SIG-M5 treated with dmso at 0.1 percent for 504 hours (cell line): Measurements from ENCODE around the gene EIF3A.

Experiments
- DNase-seq: peaks from one replicate; lab custom pipeline; 2025; ENCODE audit not compliant: unreplicated experiment; lab: John Stamatoyannopoulos, UW

EIF3A gene

GRCh38 chr10:119006451-119007210 is 74.0 kb downstream of the EIF3A start:
- DNase-seq: peak; percentile 50

GRCh38 chr10:119005362-119006043 is 75.1 kb downstream of the EIF3A start:
- no peak for DNase-seq

GRCh38 chr10:119003572-119004289 is 76.9 kb downstream of the EIF3A start:
- no peak for DNase-seq

- no peak for DNase-seq
These were observed 78.7 kb downstream of the EIF3A start for GRCh38 chr10:119001717-119002500.

GRCh38 chr10:118998183-118998582 is 82.4 kb downstream of the EIF3A start:
- no peak for DNase-seq

GRCh38 chr10:118997379-118997778 is 83.2 kb downstream of the EIF3A start:
- DNase-seq: no peak

- no peak for DNase-seq
These were observed 84.9 kb downstream of the EIF3A start for GRCh38 chr10:118995739-118996138.

- DNase-seq: no peak
These were observed 86.3 kb downstream of the EIF3A start for GRCh38 chr10:118994321-118994720.

- DNase-seq: no peak
These were observed 87.4 kb downstream of the EIF3A start for GRCh38 chr10:118993214-118993613.

GRCh38 chr10:118992496-118992895 is 88.1 kb downstream of the EIF3A start:
- DNase-seq: no peak

GRCh38 chr10:118990326-118990725 is 90.3 kb downstream of the EIF3A start:
- no peak for DNase-seq

- DNase-seq: no peak
These were observed 93.5 kb downstream of the EIF3A start for GRCh38 chr10:118986815-118987790.

- DNase-seq: no peak
These were observed 95.0 kb downstream of the EIF3A start for GRCh38 chr10:118985576-118985975.
